IPS-18a (cell line): ENCODE data around the gene RBM6.

Experiments used
- H3K27ac ChIP-seq: one replicate; pipeline ENCODE4 v1.5.1; 2013; ENCODE audit warnings: low read length
- H3K27me3 ChIP-seq: one replicate; pipeline ENCODE4 v1.6.1; 2013; ENCODE audit warnings: mild to moderate bottlenecking, low read length; ENCODE audit not compliant: control insufficient read depth, insufficient read depth
- H3K36me3 ChIP-seq: one replicate; pipeline ENCODE4 v1.6.1; 2013; ENCODE audit warnings: low read depth, low read length; ENCODE audit not compliant: control insufficient read depth
- H3K4me1 ChIP-seq: one replicate; pipeline ENCODE4 v1.6.1; 2013; ENCODE audit warnings: low read depth, low read length; ENCODE audit not compliant: control insufficient read depth
- H3K4me3 ChIP-seq: one replicate; pipeline ENCODE4 v1.5.1; 2013; ENCODE audit warnings: low read length
- H3K9ac ChIP-seq: one replicate; pipeline ENCODE4 v1.6.1; 2013; ENCODE audit warnings: mild to moderate bottlenecking, low read length, moderate library complexity
- H3K9me3 ChIP-seq: one replicate; pipeline ENCODE4 v1.6.1; 2013; ENCODE audit warnings: low read depth, low read length; ENCODE audit not compliant: control insufficient read depth

Gene RBM6, protein sequence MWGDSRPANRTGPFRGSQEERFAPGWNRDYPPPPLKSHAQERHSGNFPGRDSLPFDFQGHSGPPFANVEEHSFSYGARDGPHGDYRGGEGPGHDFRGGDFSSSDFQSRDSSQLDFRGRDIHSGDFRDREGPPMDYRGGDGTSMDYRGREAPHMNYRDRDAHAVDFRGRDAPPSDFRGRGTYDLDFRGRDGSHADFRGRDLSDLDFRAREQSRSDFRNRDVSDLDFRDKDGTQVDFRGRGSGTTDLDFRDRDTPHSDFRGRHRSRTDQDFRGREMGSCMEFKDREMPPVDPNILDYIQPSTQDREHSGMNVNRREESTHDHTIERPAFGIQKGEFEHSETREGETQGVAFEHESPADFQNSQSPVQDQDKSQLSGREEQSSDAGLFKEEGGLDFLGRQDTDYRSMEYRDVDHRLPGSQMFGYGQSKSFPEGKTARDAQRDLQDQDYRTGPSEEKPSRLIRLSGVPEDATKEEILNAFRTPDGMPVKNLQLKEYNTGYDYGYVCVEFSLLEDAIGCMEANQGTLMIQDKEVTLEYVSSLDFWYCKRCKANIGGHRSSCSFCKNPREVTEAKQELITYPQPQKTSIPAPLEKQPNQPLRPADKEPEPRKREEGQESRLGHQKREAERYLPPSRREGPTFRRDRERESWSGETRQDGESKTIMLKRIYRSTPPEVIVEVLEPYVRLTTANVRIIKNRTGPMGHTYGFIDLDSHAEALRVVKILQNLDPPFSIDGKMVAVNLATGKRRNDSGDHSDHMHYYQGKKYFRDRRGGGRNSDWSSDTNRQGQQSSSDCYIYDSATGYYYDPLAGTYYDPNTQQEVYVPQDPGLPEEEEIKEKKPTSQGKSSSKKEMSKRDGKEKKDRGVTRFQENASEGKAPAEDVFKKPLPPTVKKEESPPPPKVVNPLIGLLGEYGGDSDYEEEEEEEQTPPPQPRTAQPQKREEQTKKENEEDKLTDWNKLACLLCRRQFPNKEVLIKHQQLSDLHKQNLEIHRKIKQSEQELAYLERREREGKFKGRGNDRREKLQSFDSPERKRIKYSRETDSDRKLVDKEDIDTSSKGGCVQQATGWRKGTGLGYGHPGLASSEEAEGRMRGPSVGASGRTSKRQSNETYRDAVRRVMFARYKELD

DNA sequence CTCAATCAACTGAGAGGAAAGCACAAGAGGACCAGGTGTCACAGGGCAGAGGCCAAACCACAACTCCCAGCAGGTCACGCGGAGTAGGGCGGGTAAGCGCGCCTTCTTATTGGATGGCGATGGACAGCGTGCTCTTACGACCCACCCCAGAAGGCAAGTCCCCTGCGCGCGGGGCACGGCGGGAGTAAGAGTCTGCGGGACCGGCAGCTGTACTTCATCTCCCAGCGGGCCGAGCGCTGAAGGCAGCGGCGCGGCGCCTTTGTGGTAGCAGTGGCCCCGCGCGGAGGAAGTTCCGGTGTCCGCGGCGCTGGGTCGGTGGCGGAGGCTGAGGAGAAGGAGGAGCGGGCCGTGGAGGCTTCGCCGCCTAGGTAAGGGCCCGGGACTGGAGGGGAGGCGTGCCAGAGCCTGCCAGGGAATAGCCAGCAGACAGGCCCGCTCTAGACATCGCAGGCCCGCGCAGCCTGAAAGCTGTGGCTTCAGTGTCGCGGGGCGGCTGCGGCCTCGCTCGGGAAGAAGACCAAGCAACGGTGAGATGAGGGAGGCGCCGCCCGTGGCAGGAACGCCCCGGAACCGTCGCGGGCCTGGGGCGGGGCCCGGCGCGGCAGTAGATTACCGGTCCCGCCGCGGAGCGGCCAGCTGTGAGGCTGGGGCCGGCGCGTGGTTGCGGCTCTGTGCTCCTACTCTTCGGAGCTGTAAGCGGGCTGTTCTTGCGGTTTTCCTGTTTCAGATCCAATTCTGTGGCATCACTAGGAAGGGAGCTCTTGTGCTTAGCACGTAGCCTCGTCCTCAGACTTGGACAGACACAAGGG is at the start of gene RBM6:
RBM6 (plus strand) TSS at position 293 of the 809 bp plus-strand sequence. CDS start 22,492 bp downstream, outside the sequence.
- Histone ChIP-seq H3K4me3 (peak within 1 kb of the TSS; percentile 91), H3K27me3 (no peaks in the 10 kb centered on the region), H3K9me3 (no peaks in the 10 kb centered on the region), H3K4me1 (peaks cover 4% of the 10 kb centered on the region), H3K27ac (peak within 1 kb of the TSS; percentile 13), H3K9ac (peak within 1 kb of the TSS; percentile 87), H3K36me3 (no peaks in the 10 kb centered on the region)

DNA sequence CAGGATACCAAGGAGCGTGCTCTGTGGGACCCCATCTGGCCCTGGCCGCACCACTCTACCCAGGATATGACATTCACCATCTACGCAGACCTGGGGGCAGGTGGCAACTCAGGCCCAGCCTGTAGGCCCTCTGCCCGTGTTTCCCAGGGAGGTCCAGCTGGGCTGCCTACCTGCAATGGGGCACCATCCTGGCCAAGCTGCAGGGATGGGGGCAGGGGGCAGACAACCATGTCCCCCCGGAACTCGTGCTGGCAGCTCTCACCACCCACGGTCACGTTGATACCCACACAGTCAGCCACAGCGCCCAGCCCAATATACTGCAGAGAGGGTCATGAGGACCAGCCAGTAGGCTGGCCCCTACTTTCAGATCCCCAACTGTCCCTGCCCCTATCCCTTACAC is 44.2 kb upstream of the RBM6 start:
- H3K27me3 ChIP-seq: no peaks in the 10 kb centered on the region
- H3K4me3 ChIP-seq: no peak overlapping the region
- no peak overlapping the region for H3K27ac ChIP-seq
- H3K36me3 ChIP-seq: no peaks in the 10 kb centered on the region
- H3K9me3 ChIP-seq: no peaks in the 10 kb centered on the region
- H3K9ac ChIP-seq: no peak overlapping the region
- no peaks in the 10 kb centered on the region for H3K4me1 ChIP-seq

DNA sequence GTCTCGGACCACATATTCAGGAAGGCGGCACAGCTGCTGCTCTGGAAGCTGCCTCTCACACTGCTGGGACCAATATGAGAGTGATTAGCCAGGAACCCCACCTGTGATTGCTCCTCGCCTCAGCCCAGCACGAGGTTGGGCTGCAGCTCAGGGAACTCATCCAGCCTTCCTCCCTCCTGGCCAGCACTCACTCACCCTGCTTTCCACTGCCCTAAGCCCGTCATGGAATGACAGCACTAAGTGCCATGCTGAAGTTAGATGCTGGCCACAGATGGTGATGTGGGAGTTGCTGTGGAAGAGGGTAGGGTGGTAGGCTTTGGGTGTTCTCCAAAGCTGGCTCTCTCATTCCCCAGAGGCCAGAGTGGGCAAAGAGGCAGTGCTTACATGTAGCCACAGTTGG is 43.6 kb upstream of the RBM6 start:
- Histone ChIP-seq H3K27ac (no peak overlapping the region), H3K4me3 (no peak overlapping the region), H3K36me3 (no peaks in the 10 kb centered on the region), H3K27me3 (no peaks in the 10 kb centered on the region), H3K9me3 (no peaks in the 10 kb centered on the region), H3K9ac (no peak overlapping the region), H3K4me1 (no peaks in the 10 kb centered on the region)

DNA sequence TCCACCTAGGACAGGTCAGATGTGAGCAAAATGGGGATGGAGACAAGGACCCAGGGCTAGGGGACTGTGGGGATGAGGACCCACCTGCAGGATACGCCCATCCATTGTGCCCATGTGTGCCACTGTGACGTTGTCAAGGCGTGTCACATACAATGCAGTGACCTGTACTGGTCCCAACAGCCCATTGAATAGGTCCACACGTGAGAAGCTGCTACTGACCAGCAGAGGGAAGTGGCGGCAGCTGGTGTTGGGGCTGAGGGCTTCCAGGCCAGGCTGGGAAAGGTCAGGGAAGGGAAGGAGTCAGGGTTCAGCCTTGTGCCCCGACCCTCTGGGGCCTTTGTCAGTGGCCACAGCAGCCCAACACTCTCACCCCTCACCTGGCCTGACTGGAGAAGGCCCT is 41.0 kb upstream of the RBM6 start:
- Histone ChIP-seq H3K27ac (no peak overlapping the region), H3K4me3 (no peak overlapping the region), H3K9ac (no peak overlapping the region), H3K4me1 (peaks cover 1% of the 10 kb centered on the region), H3K27me3 (peaks cover 5% of the 10 kb centered on the region), H3K36me3 (no peaks in the 10 kb centered on the region), H3K9me3 (no peaks in the 10 kb centered on the region)

DNA sequence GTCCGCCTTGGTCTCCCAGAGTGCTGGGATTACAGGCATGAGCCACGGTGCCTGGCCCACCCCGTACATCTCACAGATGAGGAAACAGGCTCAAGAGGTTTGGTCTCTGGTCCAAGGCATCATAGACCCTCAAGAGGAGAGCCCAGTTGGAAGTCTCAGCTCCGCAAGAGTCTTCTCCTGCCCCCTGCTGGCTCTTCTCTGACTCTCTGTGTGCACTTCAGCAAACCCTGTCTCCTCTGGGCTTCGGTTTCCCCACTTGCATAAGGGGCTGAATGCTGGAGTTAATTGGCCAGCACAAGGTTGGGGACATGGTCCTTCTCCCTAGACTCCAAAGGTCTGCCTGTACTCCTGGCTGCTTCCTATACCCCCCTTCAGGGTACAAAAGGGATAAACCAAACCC is 40.1 kb upstream of the RBM6 start:
- H3K27me3 ChIP-seq: peaks cover 5% of the 10 kb centered on the region
- H3K9me3 ChIP-seq: no peaks in the 10 kb centered on the region
- no peak overlapping the region for H3K4me3 ChIP-seq
- no peak overlapping the region for H3K9ac ChIP-seq
- peaks cover 3% of the 10 kb centered on the region for H3K4me1 ChIP-seq
- H3K36me3 ChIP-seq: no peaks in the 10 kb centered on the region
- no peak overlapping the region for H3K27ac ChIP-seq

DNA sequence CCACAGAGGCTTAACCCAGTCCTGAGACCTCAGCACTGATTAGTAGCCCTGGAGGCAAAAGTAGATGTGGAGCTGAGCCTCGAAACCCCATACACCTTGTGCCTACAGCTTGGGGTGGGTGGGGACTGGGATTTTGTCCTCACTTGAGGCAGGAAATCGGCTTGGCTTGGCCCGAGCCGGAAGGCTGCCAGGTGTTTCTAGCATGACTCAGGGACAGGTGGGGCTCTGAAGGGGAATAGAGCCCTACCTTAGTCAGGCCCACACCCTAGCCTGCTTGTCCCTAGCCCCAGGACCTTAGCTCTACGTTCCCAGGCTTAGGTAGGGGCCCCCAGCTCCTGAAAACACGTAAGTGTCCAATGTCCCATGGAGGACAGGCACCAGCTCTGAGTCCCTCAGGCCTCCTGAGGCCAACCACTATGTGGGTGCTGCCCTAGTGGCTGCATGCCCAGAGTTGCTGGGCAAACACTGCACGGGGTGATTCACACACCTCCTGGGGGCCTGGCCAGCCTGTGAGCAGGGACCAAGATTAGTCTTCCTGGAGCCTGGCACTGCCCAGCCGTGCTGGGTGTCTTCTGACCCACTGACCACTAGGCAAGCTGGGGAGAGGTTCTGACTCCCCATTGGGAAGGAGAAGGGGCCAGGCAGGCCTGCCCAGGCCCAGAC is 39.3 kb upstream of the RBM6 start:
- H3K4me3 ChIP-seq: no peak overlapping the region
- no peak overlapping the region for H3K9ac ChIP-seq
- no peaks in the 10 kb centered on the region for H3K9me3 ChIP-seq
- H3K36me3 ChIP-seq: no peaks in the 10 kb centered on the region
- peaks cover 5% of the 10 kb centered on the region for H3K27me3 ChIP-seq
- H3K4me1 ChIP-seq: peaks cover 3% of the 10 kb centered on the region
- H3K27ac ChIP-seq: no peak overlapping the region

DNA sequence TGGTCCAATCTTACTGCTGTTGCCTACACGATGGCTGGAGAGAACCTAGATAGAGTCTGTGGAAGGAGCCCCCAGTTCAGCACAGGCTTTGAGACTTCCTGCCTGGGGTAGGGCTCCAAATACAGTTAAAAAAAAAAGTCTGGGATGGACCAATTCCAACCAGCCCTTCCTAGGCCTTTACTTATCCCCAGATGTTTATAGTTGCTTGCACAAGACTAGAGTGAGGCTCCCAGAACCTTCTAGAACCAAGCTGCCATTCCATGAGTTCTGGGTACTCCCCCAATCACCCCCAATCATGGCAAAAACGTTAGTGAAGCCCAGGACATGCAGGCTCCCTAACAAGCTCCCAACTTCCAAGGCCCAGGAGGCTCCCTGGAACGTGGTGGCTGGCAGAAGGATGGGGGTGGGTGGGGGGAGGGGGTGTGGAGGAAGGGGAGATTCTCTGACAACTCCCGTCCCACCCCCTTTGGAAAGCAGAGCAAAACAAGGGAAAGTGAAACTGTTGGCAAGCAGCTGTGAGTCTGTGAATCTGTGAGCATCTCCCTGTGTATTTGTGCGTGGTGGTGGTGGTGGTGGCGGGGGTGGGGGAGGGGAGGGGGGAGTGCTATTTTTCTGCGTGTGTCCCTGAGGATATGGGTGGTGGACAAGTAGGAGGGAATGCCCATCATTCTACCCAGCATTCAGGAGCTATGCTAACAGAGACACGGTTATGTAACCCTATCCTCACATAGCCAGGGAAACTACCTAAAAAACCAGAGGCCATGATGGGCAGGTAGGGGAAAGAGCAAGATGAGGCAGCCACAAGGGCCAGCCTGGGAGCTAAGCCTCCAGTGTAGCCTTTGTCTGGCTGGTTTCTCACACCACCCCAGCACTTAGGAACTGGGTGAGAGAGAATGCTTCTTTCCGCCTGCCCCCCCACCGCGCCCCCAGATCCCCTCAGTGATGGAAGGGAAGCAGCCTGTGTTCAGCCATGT is 38.3 kb upstream of the RBM6 start:
- H3K4me3 ChIP-seq: no peak overlapping the region
- no peak overlapping the region for H3K27ac ChIP-seq
- peaks cover 5% of the 10 kb centered on the region for H3K27me3 ChIP-seq
- H3K4me1 ChIP-seq: peaks cover 11% of the 10 kb centered on the region
- H3K36me3 ChIP-seq: no peaks in the 10 kb centered on the region
- no peaks in the 10 kb centered on the region for H3K9me3 ChIP-seq
- no peak overlapping the region for H3K9ac ChIP-seq

DNA sequence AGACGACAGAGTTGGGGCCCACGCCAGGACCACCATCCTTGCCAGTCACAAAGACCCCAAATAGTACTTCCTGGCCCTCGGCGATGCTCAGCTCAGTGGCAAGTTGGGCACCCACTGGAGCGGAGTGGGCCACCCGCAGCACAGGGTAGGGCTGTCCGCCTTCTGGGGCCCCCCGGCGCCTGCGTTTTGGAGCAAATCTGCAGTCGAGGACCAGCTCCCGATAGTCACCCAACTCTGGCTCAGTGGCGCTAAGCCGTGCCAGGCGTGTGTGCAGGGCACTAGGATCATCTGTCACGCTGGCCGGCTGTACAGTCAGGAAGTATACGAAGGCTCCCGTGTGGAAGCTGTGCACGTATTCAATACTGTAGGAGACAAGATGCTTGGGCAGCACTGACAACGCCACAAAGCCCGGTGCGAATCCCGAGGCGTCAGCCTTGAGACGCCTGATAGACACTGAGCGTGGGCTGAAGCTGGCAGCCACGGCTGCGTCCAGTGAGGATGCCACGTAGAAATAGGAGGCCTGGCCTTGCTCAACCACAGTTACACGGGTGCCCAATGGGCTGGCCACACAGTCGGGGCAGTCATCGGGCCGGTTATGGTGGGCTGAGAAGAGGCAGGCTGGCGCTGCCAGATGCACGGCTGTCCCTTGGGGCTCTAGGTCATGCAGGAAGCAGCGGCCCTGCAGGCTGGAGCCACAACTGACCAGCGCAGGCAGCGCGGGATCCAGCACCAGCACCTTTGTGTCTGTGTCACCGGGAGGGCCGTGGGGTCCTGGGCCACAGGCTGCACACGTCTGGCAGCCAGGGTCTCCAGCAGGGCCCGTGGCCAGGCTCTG is 37.2 kb upstream of the RBM6 start:
- no peaks in the 10 kb centered on the region for H3K9me3 ChIP-seq
- H3K36me3 ChIP-seq: no peaks in the 10 kb centered on the region
- H3K9ac ChIP-seq: no peak overlapping the region
- peaks cover 11% of the 10 kb centered on the region for H3K4me1 ChIP-seq
- H3K27me3 ChIP-seq: peaks cover 5% of the 10 kb centered on the region
- H3K27ac ChIP-seq: no peak overlapping the region
- H3K4me3 ChIP-seq: no peak overlapping the region
